Astrocyte (in vitro differentiated cells and primary cell): ENCODE measurements around the gene MYO3B.
"Not testable (repeated sequence)": the region's sequence is repeated elsewhere in the genome, so short reads cannot be mapped to it uniquely, and the experiment has no call there.

Source experiments
- CTCF ChIP-seq: IDR thresholded peaks from 2 replicates; pipeline ENCODE4 v1.5.1; 2011; ENCODE audit warnings: low read depth, mild to moderate bottlenecking, inconsistent platforms, low read length, moderate library complexity; ENCODE audit not compliant: insufficient read depth
- EZH2 ChIP-seq: IDR thresholded peaks from 2 replicates; pipeline ENCODE4 v1.6.1; 2012; ENCODE audit warnings: mild to moderate bottlenecking, low read length, inconsistent platforms; ENCODE audit not compliant: insufficient read depth

GRCh38 chr2:170349269-170349668 lies 171.3 kb downstream of the MYO3B start:
- TF ChIP-seq CTCF, EZH2: not testable (repeated sequence)
